ENCODE measurements around the gene ANGPTL2.

ANGPTL2 gene

GRCh38 chr9:127162046-127162863 is 39.8 kb upstream of the ANGPTL2 start:
- Mint-ChIP-seq H3K27me3 (ENCODE audit: low read depth) (peaks cover 14% of the 10 kb centered on the region), H3K4me3 (no peak overlapping the region), H3K36me3 (ENCODE audit: low read depth) (no peaks in the 10 kb centered on the region), H3K4me1 (ENCODE audit: low read depth) (peaks cover 20% of the 10 kb centered on the region), H3K27ac (no peak overlapping the region), H3K9me3 (no peaks in the 10 kb centered on the region)
- no peak for DNase-seq (ENCODE audit: low spot score)

- Mint-ChIP-seq H3K9me3 (no peaks in the 10 kb centered on the region), H3K4me3 (no peak overlapping the region), H3K27me3 (ENCODE audit: low read depth) (peaks cover 20% of the 10 kb centered on the region), H3K4me1 (ENCODE audit: low read depth) (peaks cover 20% of the 10 kb centered on the region), H3K27ac (no peak overlapping the region), H3K36me3 (ENCODE audit: low read depth) (no peaks in the 10 kb centered on the region)
- no peak for DNase-seq (ENCODE audit: low spot score)
Observed at GRCh38 chr9:127161081-127161624, 38.7 kb upstream of the ANGPTL2 start.

DNA sequence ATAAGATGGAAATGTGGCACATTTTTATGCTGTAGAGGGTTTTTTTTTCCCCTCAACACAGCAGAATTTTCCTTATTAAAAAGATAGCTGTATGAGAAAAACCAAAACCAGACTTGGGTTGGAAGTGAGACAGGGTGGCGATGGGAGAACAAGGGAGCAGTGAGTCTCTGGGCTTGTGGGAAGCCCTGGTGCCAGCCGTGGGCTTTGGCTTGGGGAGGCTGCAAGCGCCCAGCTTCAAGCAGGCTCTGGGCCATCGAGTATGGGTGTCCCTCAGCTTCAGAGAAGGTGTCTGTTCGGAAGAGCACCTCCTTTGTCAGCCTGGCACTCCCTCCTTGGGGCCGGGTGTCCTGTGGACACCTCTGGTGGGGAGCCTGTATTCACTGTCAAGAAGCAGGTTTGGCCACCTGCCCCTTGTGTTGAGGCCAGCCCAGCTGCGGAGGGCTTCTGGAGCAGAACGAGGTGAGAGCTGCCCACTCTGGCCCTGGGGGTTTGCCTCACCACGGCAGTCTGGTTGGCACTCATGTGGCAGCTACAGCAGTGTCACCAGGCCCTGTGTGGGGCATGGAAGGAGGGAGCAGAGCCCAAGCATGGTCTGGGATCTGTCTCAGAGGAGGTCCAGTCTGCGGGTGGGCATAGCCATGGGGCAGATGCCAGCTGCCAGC is 37.6 kb upstream of the ANGPTL2 start:
- Mint-ChIP-seq H3K4me1 (ENCODE audit: low read depth) (peaks cover 24% of the 10 kb centered on the region), H3K36me3 (ENCODE audit: low read depth) (no peaks in the 10 kb centered on the region), H3K27me3 (ENCODE audit: low read depth) (peaks cover 25% of the 10 kb centered on the region), H3K9me3 (no peaks in the 10 kb centered on the region), H3K27ac (no peak overlapping the region), H3K4me3 (no peak overlapping the region)
- DNase-seq (ENCODE audit: low spot score) = no peak

- no peaks in the 10 kb centered on the region for H3K36me3 Mint-ChIP-seq (ENCODE audit: low read depth)
- no peaks in the 10 kb centered on the region for H3K9me3 Mint-ChIP-seq
Observed at GRCh38 chr9:127159325-127159801, 36.9 kb upstream of the ANGPTL2 start.

GRCh38 chr9:127158786-127159324 is 36.4 kb upstream of the ANGPTL2 start:
- Mint-ChIP-seq H3K9me3 (no peaks in the 10 kb centered on the region), H3K4me1 (ENCODE audit: low read depth) (peaks cover 33% of the 10 kb centered on the region), H3K27me3 (ENCODE audit: low read depth) (peaks cover 30% of the 10 kb centered on the region), H3K27ac (no peak overlapping the region), H3K4me3 (no peak overlapping the region), H3K36me3 (ENCODE audit: low read depth) (no peaks in the 10 kb centered on the region)
- no peak for DNase-seq (ENCODE audit: low spot score)

More at GRCh38 chr9:127159325-127159801, 36.9 kb upstream of the ANGPTL2 start:
- Mint-ChIP-seq H3K4me3 (no peak overlapping the region), H3K27ac (no peak overlapping the region), H3K27me3 (ENCODE audit: low read depth) (peaks cover 30% of the 10 kb centered on the region), H3K4me1 (ENCODE audit: low read depth) (peaks cover 31% of the 10 kb centered on the region)
- DNase-seq (ENCODE audit: low spot score) = no peak

DNA sequence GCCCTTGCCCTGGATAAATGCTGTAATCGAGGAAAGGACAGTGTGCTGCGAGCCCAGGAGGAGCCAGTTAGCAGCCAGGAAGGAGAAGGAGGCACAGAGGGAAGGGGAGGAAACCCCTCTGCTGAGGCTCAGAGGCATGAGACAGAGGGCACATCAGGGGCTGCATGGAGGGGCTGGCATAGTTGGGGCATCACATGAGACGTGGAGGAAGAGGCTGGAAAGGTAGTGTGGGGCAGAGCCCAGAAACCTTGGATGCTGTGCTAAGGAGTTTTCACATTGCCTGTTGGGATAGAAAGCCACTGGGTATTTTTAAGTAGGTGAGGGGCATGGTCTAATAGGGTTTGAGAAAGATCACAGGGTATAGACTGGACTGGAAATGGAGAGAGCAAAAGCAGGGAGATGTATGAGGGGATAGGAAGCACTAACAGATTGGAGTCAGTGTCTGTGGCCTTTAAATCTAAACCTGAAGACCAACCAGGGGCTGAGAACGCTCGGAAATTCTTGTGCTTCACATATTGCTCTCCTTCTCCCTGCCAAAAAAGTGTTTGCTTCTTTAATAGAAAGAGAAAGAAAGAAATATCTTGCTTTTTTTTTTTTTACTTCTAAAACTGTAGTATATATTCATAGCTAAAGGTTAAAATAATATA is 33.0 kb upstream of the ANGPTL2 start:
- Mint-ChIP-seq H3K27ac (no peak overlapping the region), H3K36me3 (ENCODE audit: low read depth) (no peaks in the 10 kb centered on the region), H3K4me3 (no peak overlapping the region), H3K27me3 (ENCODE audit: low read depth) (peaks cover 45% of the 10 kb centered on the region), H3K4me1 (ENCODE audit: low read depth) (peaks cover 14% of the 10 kb centered on the region), H3K9me3 (no peaks in the 10 kb centered on the region)
- DNase-seq (ENCODE audit: low spot score) = no peak

GRCh38 chr9:127154390-127155191 is 32.2 kb upstream of the ANGPTL2 start:
- H3K27ac Mint-ChIP-seq = no peak overlapping the region
- DNase-seq (ENCODE audit: low spot score) = no peak

DNA sequence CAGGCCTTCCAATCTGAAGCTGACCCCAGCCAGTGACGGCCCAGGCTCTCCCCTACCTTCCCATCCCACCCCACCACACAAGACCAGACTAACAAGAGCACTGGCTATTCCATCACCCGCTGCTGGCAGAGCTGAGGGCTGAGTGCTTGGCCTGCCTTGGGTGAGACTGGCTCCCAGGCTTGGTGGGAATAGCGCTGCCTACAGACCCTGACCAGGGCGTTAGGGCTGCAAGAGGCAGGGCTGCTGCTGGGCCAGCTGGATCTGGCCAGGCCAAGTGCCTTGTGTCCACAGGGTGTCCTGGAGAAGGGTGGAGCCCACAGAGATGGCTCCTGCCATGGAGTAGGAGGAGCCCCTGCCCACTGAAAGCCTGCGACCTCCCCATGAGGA is 31.6 kb upstream of the ANGPTL2 start:
- H3K4me3 Mint-ChIP-seq = no peak overlapping the region
- H3K9me3 Mint-ChIP-seq = no peaks in the 10 kb centered on the region
- H3K27me3 Mint-ChIP-seq (ENCODE audit: low read depth) = peaks cover 40% of the 10 kb centered on the region
- no peak overlapping the region for H3K27ac Mint-ChIP-seq
- DNase-seq (ENCODE audit: low spot score) = no peak
- H3K4me1 Mint-ChIP-seq (ENCODE audit: low read depth) = peaks cover 14% of the 10 kb centered on the region
- no peaks in the 10 kb centered on the region for H3K36me3 Mint-ChIP-seq (ENCODE audit: low read depth)

More at GRCh38 chr9:127154390-127155191, 32.2 kb upstream of the ANGPTL2 start:
- H3K27me3 Mint-ChIP-seq (ENCODE audit: low read depth) = peaks cover 43% of the 10 kb centered on the region
- H3K4me1 Mint-ChIP-seq (ENCODE audit: low read depth) = peaks cover 14% of the 10 kb centered on the region
- H3K4me3 Mint-ChIP-seq = no peak overlapping the region
- H3K9me3 Mint-ChIP-seq = no peaks in the 10 kb centered on the region
- H3K36me3 Mint-ChIP-seq (ENCODE audit: low read depth) = no peaks in the 10 kb centered on the region

DNA sequence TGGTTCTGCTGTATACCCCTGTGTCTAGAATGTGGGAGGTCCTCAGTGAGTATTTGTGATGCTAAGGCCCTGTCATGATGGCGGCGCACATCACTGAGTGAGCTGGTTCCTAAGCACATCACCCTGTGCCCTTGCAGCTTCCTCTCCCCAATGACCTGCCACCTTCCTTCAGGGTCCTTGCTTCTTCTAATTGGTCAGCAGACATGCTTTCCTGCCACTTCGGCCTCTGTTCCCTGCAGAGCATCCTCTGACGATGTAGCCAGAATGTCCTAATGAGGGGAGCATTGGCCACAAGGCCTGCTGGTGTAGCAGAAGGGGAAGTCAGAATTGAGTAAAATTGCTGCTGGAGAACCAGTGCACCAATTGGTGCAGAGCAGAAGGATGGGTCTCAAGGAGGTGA is 31.1 kb upstream of the ANGPTL2 start:
- H3K36me3 Mint-ChIP-seq (ENCODE audit: low read depth) = no peaks in the 10 kb centered on the region
- no peaks in the 10 kb centered on the region for H3K9me3 Mint-ChIP-seq
- H3K4me1 Mint-ChIP-seq (ENCODE audit: low read depth) = peaks cover 14% of the 10 kb centered on the region
- H3K27me3 Mint-ChIP-seq (ENCODE audit: low read depth) = peaks cover 39% of the 10 kb centered on the region
- no peak for DNase-seq (ENCODE audit: low spot score)
- no peak overlapping the region for H3K4me3 Mint-ChIP-seq
- no peak overlapping the region for H3K27ac Mint-ChIP-seq

DNA sequence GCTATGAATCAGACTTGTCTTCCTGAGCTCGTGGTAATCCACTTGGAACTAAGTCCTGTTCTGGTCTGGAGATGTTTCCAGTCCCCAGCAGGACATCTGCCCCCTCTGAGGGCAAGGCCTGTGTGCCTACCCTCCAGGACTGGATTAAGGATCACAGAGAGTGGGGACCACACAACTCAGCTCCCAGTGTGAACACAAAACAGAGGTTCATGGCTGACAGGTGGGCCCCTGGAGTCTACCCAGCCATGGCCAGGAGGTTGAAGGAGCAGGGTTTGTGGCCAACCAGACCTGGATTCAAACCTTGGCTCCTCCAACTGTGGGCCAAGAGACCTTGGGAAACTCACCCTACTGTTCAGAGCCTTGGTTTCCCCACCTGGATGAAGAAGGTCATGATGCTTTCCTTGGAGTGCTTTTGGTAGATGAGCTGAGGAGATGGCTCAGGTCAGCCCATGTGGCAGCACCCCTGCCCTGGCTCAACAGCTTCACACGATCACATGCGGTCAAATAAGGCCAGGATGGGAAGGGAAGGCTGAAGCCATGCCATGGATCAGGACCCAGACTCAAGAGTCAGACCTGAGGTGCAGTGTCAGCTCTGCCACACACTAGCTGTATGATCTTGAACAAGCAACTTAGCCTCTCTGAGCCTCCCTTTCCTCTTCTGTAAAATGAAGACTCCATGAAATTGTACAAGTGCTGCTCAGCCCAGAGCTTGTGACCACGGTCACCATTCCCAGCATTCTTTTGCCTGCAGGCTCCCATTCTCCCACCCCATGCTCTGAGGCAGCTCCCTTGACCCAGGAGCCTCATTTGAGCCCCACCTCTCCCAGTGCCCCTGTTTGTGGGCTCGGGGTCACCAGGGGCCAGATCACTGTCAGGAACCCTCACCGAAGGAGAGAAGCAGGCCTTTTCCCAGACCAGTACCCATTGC is 27.3 kb upstream of the ANGPTL2 start:
- H3K4me3 Mint-ChIP-seq = no peak overlapping the region
- no peak for DNase-seq (ENCODE audit: low spot score)
- no peaks in the 10 kb centered on the region for H3K36me3 Mint-ChIP-seq (ENCODE audit: low read depth)
- no peaks in the 10 kb centered on the region for H3K9me3 Mint-ChIP-seq
- no peak overlapping the region for H3K27ac Mint-ChIP-seq
- H3K4me1 Mint-ChIP-seq (ENCODE audit: low read depth) = peaks cover 7% of the 10 kb centered on the region
- H3K27me3 Mint-ChIP-seq (ENCODE audit: low read depth) = peaks cover 34% of the 10 kb centered on the region

DNA sequence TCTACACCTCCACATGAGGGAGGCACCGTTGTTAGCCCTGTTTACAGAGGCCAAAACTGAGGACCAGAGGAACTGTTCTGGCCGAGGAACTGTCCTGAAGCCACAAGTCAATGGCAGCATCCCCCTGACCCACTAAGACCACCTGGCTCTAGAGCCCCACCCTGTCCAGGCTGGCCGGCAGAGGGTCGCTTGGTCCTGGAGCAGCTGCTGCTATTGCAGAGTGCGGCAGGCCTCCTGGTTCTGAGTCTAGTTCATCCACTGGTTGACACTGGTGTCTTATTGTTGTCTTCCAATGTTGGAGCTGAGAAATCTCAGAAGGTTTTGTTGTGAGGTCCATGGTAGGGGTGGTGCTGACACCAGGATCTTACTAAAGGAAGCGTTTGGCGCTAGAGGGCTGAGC is 26.6 kb upstream of the ANGPTL2 start:
- Mint-ChIP-seq H3K27me3 (ENCODE audit: low read depth) (peaks cover 33% of the 10 kb centered on the region), H3K4me3 (no peak overlapping the region), H3K36me3 (ENCODE audit: low read depth) (no peaks in the 10 kb centered on the region), H3K4me1 (ENCODE audit: low read depth) (no peaks in the 10 kb centered on the region), H3K27ac (no peak overlapping the region), H3K9me3 (no peaks in the 10 kb centered on the region)
- no peak for DNase-seq (ENCODE audit: low spot score)

- no peaks in the 10 kb centered on the region for H3K36me3 Mint-ChIP-seq (ENCODE audit: low read depth)
- no peak overlapping the region for H3K27ac Mint-ChIP-seq
- H3K27me3 Mint-ChIP-seq (ENCODE audit: low read depth) = peaks cover 34% of the 10 kb centered on the region
- H3K4me1 Mint-ChIP-seq (ENCODE audit: low read depth) = no peaks in the 10 kb centered on the region
- no peak for DNase-seq (ENCODE audit: low spot score)
- no peak overlapping the region for H3K4me3 Mint-ChIP-seq
- no peaks in the 10 kb centered on the region for H3K9me3 Mint-ChIP-seq
Observed at GRCh38 chr9:127148014-127148413, 25.6 kb upstream of the ANGPTL2 start.

All from T-helper 2 cell treated with Interferon-gamma antibody and Interleukin-4, amounts not matched to agents 5 μg/mL and 100 μg/mL, for 36 hours (primary cell).